Esophagus (tissue), 2 donors: ENCODE results near the gene NUP160. TPM values are rescaled to one million over a fixed set of nuclear protein-coding genes. Genes with fewer than 3 reads are reported as not detected.
"Not testable (repeated sequence)": the region's sequence is repeated elsewhere in the genome, so short reads cannot be mapped to it uniquely, and the experiment has no call there.

Experiments used
- H3K27ac ChIP-seq, 2 donors: one replicate each; pipeline ENCODE4 v1.5.1; 2013; ENCODE audit warnings: low read depth in 2 of 2, mild to moderate bottlenecking in 2 of 2, inconsistent platforms in 1 of 2, low read length in 1 of 2, moderate library complexity in 1 of 2
- H3K27me3 ChIP-seq, 2 donors: one replicate each; pipeline ENCODE4 v1.6.1; 2013; ENCODE audit warnings: low read length in 2 of 2, control low read depth in 1 of 2, mild to moderate bottlenecking in 1 of 2; ENCODE audit not compliant: insufficient read depth in 2 of 2, control insufficient read depth in 1 of 2
- H3K36me3 ChIP-seq, 2 donors: one replicate each; pipeline ENCODE4 v1.6.1; 2013; ENCODE audit warnings: low read length in 1 of 2; ENCODE audit not compliant: control insufficient read depth in 2 of 2, insufficient read depth in 2 of 2
- H3K4me1 ChIP-seq, 2 donors: one replicate each; pipeline ENCODE4 v1.6.1; 2013; ENCODE audit warnings: low read length in 1 of 2; ENCODE audit not compliant: control insufficient read depth in 2 of 2, insufficient read depth in 2 of 2
- H3K4me3 ChIP-seq, 2 donors: one replicate each; pipeline ENCODE4 v1.5.1; 2013; ENCODE audit warnings: low read length in 2 of 2, mild to moderate bottlenecking in 2 of 2, low read depth in 1 of 2, moderate library complexity in 1 of 2
- H3K9me3 ChIP-seq, 2 donors: one replicate each; pipeline ENCODE4 v1.6.1; 2013; ENCODE audit warnings: mild to moderate bottlenecking in 2 of 2, low read depth in 1 of 2, low read length in 1 of 2, moderate library complexity in 1 of 2; ENCODE audit not compliant: control insufficient read depth in 2 of 2, insufficient read depth in 1 of 2
- WGBS, 2 donors: extraction: QIAGEN DNeasy Blood & Tissue Kit; methylation state at CpG; one replicate each; pipeline ENCODE4 v1.1.7; 2013; 5-methylcytosine and 5-hydroxymethylcytosine counted together
- polyA plus RNA-seq, 2 donors: library from polyadenylated mRNA; stranded (reverse); fragments of 200-250 nt; gene quantifications; one replicate each; pipeline ENCODE4 v1.2.3, GENCODE V29; 2013
- donor health status: healthy with polysubstance abuse.
- donor health status: Bipolar disorder and iron deficiency.

NUP160 gene
- polyA plus RNA-seq, 2 donors: 10.4 to 10.9 TPM

GRCh38 chr11:47737817-47738216 lies 110.3 kb downstream of the NUP160 start:
- not testable (repeated sequence) for H3K27me3 ChIP-seq, H3K4me1 ChIP-seq, H3K4me3 ChIP-seq, H3K27ac ChIP-seq, H3K9me3 ChIP-seq
- H3K36me3 ChIP-seq: peaks cover 0 to 21% of the 10 kb centered on the region in 2 donors
- WGBS, 2 donors: 69 to 78% methylated on average over 7 of the region's 7 CpGs

GRCh38 chr11:47732271-47732670 lies 115.9 kb downstream of the NUP160 start:
- Histone ChIP-seq H3K4me1 (no peaks in the 10 kb centered on the region), H3K27me3 (no peaks in the 10 kb centered on the region), H3K36me3 (peaks cover 2 to 28% of the 10 kb centered on the region in 2 donors), H3K4me3 (no peak overlapping the region), H3K27ac (no peak overlapping the region), H3K9me3 (no peaks in the 10 kb centered on the region)
- 77 to 79% methylated on average over 10 of the region's 10 CpGs for WGBS, 2 donors

GRCh38 chr11:47731475-47731874 lies 116.7 kb downstream of the NUP160 start:
- Histone ChIP-seq H3K4me1 (no peaks in the 10 kb centered on the region), H3K4me3 (no peak overlapping the region), H3K27ac (no peak overlapping the region), H3K9me3 (no peaks in the 10 kb centered on the region), H3K36me3 (peaks cover 2 to 26% of the 10 kb centered on the region in 2 donors), H3K27me3 (no peaks in the 10 kb centered on the region)
- 42 to 44% methylated on average over 6 of the region's 6 CpGs for WGBS, 2 donors

Other genes with a start within 250 kb of the NUP160 start
- gene MTCH2, start 205.8 kb downstream of the NUP160 start, polyA plus RNA-seq: 10 to 100 TPM; 30.5 to 85.7 TPM
- 1 to 10 TPM in 1 of 2 donors, under 1 TPM in 1; 0.69 to 1.7 TPM for gene AGBL2, start 133.0 kb downstream of the NUP160 start, polyA plus RNA-seq
- gene FNBP4, start 81.0 kb downstream of the NUP160 start, polyA plus RNA-seq: 10 to 100 TPM; 35.3 to 41.2 TPM
- under 1 TPM; 0.47 to 0.55 TPM for gene PTPRJ, start 132.2 kb upstream of the NUP160 start, polyA plus RNA-seq